LoVo (cell line): Measurements from ENCODE around the gene DTX4.

Source experiments
- DNase-seq: peaks from one replicate; pipeline ENCODE4 v3.0.0-alpha.2; 2016; ENCODE audit warnings: low spot score

Gene DTX4

GRCh38 chr11:59192446-59193020 is 20.6 kb downstream of the DTX4 start:
- DNase-seq: no peak

GRCh38 chr11:59193587-59194130 is 21.7 kb downstream of the DTX4 start:
- DNase-seq: no peak

GRCh38 chr11:59195586-59195985 is 23.7 kb downstream of the DTX4 start:
- DNase-seq: no peak

GRCh38 chr11:59196777-59197176 is 24.8 kb downstream of the DTX4 start:
- no peak for DNase-seq

- DNase-seq: no peak
Observed at GRCh38 chr11:59197991-59198390, 26.1 kb downstream of the DTX4 start.

- DNase-seq: no peak
Observed at GRCh38 chr11:59198726-59199125, 26.8 kb downstream of the DTX4 start.

GRCh38 chr11:59199546-59200422 is 27.9 kb downstream of the DTX4 start:
- no peak for DNase-seq

GRCh38 chr11:59200423-59200746 is 28.5 kb downstream of the DTX4 start:
- DNase-seq: no peak

GRCh38 chr11:59201353-59201752 is 29.4 kb downstream of the DTX4 start:
- peak; percentile 11 for DNase-seq

GRCh38 chr11:59204746-59205145 is 32.8 kb downstream of the DTX4 start:
- no peak for DNase-seq

GRCh38 chr11:59205648-59206047 is 33.7 kb downstream of the DTX4 start:
- no peak for DNase-seq

- DNase-seq: peak; percentile 9
Observed at GRCh38 chr11:59206635-59207034, 34.7 kb downstream of the DTX4 start.

GRCh38 chr11:59207988-59208451 is 36.1 kb downstream of the DTX4 start:
- DNase-seq: peak; percentile 55

GRCh38 chr11:59208956-59209355 is 37.0 kb downstream of the DTX4 start:
- DNase-seq: no peak

- DNase-seq: no peak
Observed at GRCh38 chr11:59212222-59212621, 40.3 kb downstream of the DTX4 start.

GRCh38 chr11:59212744-59213631 is 41.1 kb downstream of the DTX4 start, which contains the start of gene MPEG1:
Gene MPEG1 (minus strand): TSS chr11:59212927. CDS start chr11:59212865, 62 bp downstream.
- no peak for DNase-seq

GRCh38 chr11:59214141-59214893 is 42.4 kb downstream of the DTX4 start:
- no peak for DNase-seq

GRCh38 chr11:59216641-59217564 is 45.0 kb downstream of the DTX4 start:
- DNase-seq: peak; percentile 22

GRCh38 chr11:59218319-59218718 is 46.4 kb downstream of the DTX4 start:
- DNase-seq: no peak

- DNase-seq: no peak
Observed at GRCh38 chr11:59218893-59219292, 47.0 kb downstream of the DTX4 start.
